Measurements from ENCODE around the gene FAM43B.
"Not testable (repeated sequence)": the region's sequence is repeated elsewhere in the genome, so short reads cannot be mapped to it uniquely, and the experiment has no call there.

The FAM43B gene

GRCh38 chr1:20551945-20552727 is at the start of gene FAM43B:
Gene FAM43B (plus strand): TSS chr1:20552573. CDS start chr1:20552974, 401 bp downstream.
- no peak for DNase-seq

GRCh38 chr1:20505488-20505887 is 46.9 kb upstream of the FAM43B start:
- DNase-seq = no peak

- no peak for DNase-seq
These were observed 45.2 kb upstream of the FAM43B start for GRCh38 chr1:20507248-20507563.

- peak; percentile 80 for DNase-seq
These were observed 44.6 kb upstream of the FAM43B start, which contains the start of gene MUL1 for GRCh38 chr1:20507564-20508410. Gene MUL1 (minus strand): TSS chr1:20508151. CDS start chr1:20508024, 127 bp downstream.

GRCh38 chr1:20508411-20508771 is 44.0 kb upstream of the FAM43B start:
- DNase-seq = no peak

- DNase-seq = no peak
These were observed 40.6 kb upstream of the FAM43B start for GRCh38 chr1:20511518-20512428.

GRCh38 chr1:20519609-20520262 is 32.6 kb upstream of the FAM43B start:
- DNase-seq = not testable (repeated sequence)

- DNase-seq = peak; percentile 10
These were observed 30.2 kb upstream of the FAM43B start for GRCh38 chr1:20521960-20522861.

- no peak for DNase-seq
These were observed 26.1 kb upstream of the FAM43B start for GRCh38 chr1:20526267-20526666.

- no peak for DNase-seq
These were observed 24.2 kb upstream of the FAM43B start for GRCh38 chr1:20528221-20528620.

GRCh38 chr1:20530306-20530705 is 22.1 kb upstream of the FAM43B start:
- DNase-seq = peak; percentile 5

- DNase-seq = no peak
These were observed 21.5 kb upstream of the FAM43B start for GRCh38 chr1:20530901-20531300.

GRCh38 chr1:20533635-20534034 is 18.7 kb upstream of the FAM43B start:
- no peak for DNase-seq

GRCh38 chr1:20534659-20535417 is 17.5 kb upstream of the FAM43B start:
- DNase-seq = no peak

GRCh38 chr1:20538227-20538626 is 14.1 kb upstream of the FAM43B start:
- no peak for DNase-seq

GRCh38 chr1:20538760-20539551 is 13.4 kb upstream of the FAM43B start:
- DNase-seq = no peak

GRCh38 chr1:20540281-20540680 is 12.1 kb upstream of the FAM43B start:
- DNase-seq = no peak

GRCh38 chr1:20546637-20547036 is 5.7 kb upstream of the FAM43B start:
- no peak for DNase-seq

- no peak for DNase-seq
These were observed 1.2 kb upstream of the FAM43B start for GRCh38 chr1:20551161-20551560.

Data from NCI-H774 (cell line).